ENCODE results near the gene WNK1. TPM values are rescaled to one million over a fixed set of nuclear protein-coding genes. Genes with fewer than 3 reads are reported as not detected.

Gene WNK1
- total RNA-seq, 1 experiment from 2014 or later: 117 TPM

DNA sequence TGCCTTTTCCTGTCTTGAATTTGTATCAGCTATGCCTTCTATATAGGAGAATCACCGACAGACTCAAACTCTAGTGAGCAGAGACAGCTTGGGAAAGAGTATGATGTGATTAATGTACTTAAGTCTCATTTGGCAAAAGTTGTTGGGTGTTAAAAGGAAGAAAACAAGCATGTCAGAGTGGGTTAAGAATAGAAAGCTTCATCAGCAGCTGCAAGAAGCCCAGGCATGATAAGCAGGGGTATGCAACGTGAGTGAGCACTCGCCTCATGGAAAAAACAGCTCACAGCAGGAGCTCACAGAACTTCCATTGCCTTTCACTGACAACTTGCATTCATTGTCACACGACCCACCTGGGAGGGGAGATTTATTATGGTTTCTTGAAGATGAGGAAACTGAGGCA, 35.9 kb upstream of the WNK1 start:
- no peak overlapping the region for H3K18ac ChIP-seq (ENCODE audit: insufficient read length, low read depth, low read length)
- H3K9me3 ChIP-seq (ENCODE audit: control insufficient read depth, low read depth, low read length): no peaks in the 10 kb centered on the region
- H3K79me1 ChIP-seq (ENCODE audit: insufficient read depth, low read depth, low read length, poor library complexity, severe bottlenecking): no peaks in the 10 kb centered on the region
- H2BK15ac ChIP-seq (ENCODE audit: low read depth, low read length): no peak overlapping the region
- H3K79me2 ChIP-seq (ENCODE audit: insufficient read depth, low read length): no peaks in the 10 kb centered on the region
- H3K27me3 ChIP-seq (ENCODE audit: insufficient read depth, low read length): no peaks in the 10 kb centered on the region
- no peak overlapping the region for H3K23ac ChIP-seq (ENCODE audit: insufficient read length, low read depth, low read length)
- H2BK5ac ChIP-seq (ENCODE audit: insufficient read length, low read length): no peak overlapping the region
- Mint-ChIP-seq H3K4me3 (no peak overlapping the region), H3K27me3 (ENCODE audit: low read depth) (no peaks in the 10 kb centered on the region), H3K36me3 (ENCODE audit: insufficient read depth in 1 of 3, low read depth in 3 of 3) (no peaks in the 10 kb centered on the region), H3K9me3 (no peaks in the 10 kb centered on the region), H3K27ac (no peak overlapping the region), H3K4me1 (peaks cover 38 to 45% of the 10 kb centered on the region in 2 experiments)
- H2AFZ ChIP-seq (ENCODE audit: low read length): no peak overlapping the region
- H3K56ac ChIP-seq (ENCODE audit: insufficient read length, low read depth, low read length): no peak overlapping the region
- H2BK20ac ChIP-seq (ENCODE audit: low read depth, low read length, poor library complexity, severe bottlenecking): no peak overlapping the region
- no peaks in the 10 kb centered on the region for H4K20me1 ChIP-seq (ENCODE audit: control insufficient read depth, insufficient read depth, insufficient read length)
- H3K4ac ChIP-seq (ENCODE audit: low read depth, low read length): no peak overlapping the region
- H4K91ac ChIP-seq (ENCODE audit: insufficient read length, low read depth, low read length): no peak overlapping the region
- no peak overlapping the region for H3K4me2 ChIP-seq (ENCODE audit: insufficient read depth, insufficient read length, low read length)
- no peak overlapping the region for H4K8ac ChIP-seq (replicated peaks; ENCODE audit: insufficient read length, low read depth, low read length)
- H2BK12ac ChIP-seq (ENCODE audit: insufficient read length, low read depth, low read length): no peak overlapping the region
- no peak for TF ChIP-seq CTCF (conservative IDR thresholded peaks at IDR 0.05)
- DNase-seq: no peak
- no peak overlapping the region for H2BK120ac ChIP-seq (ENCODE audit: low read depth, low read length, poor library complexity, severe bottlenecking)
- no peak overlapping the region for H2AK5ac ChIP-seq (ENCODE audit: insufficient read length, low read length)
- no peak overlapping the region for H3K27ac ChIP-seq (ENCODE audit: insufficient read length, low read depth, low read length)
- H3K23me2 ChIP-seq (ENCODE audit: insufficient read length, low read depth, low read length, poor library complexity, severe bottlenecking): no peaks in the 10 kb centered on the region
- no peak overlapping the region for H3T11ph ChIP-seq (ENCODE audit: low read length)
- no peak overlapping the region for H3K9ac ChIP-seq (ENCODE audit: extremely low read depth, insufficient read length, low read length)
- H4K5ac ChIP-seq (ENCODE audit: insufficient read length, low read depth, low read length): no peak overlapping the region
- H3K14ac ChIP-seq (ENCODE audit: insufficient read depth, low read length): no peak overlapping the region
- no CpG with 5 or more reads among the region's 4 CpGs for WGBS (ENCODE audit: extremely low coverage, insufficient read length, low lambda C conversion rate)
- peaks cover 8% of the 10 kb centered on the region; the same call in 1 of the 2 replicates for H3K4me1 ChIP-seq (ENCODE audit: insufficient read depth, low read length)

Data from H9 (cell line).